GM19468 (cell line): ENCODE results near the gene MAPKBP1.
"Not testable (repeated sequence)": the region's sequence is repeated elsewhere in the genome, so short reads cannot be mapped to it uniquely, and the experiment has no call there.

Experiments
- ATAC-seq: cut with Tn5 transposase; IDR thresholded peaks from one replicate; pipeline ENCODE4 v1.9.1; 2021; ENCODE audit warnings: mild to moderate bottlenecking, moderate library complexity, moderate number of reproducible peaks; ENCODE audit not compliant: unreplicated experiment; ENCODE audit errors: extremely low read depth

Gene MAPKBP1

GRCh38 chr15:41823502-41823901 is 49.2 kb downstream of the MAPKBP1 start:
- ATAC-seq: no peak

DNA sequence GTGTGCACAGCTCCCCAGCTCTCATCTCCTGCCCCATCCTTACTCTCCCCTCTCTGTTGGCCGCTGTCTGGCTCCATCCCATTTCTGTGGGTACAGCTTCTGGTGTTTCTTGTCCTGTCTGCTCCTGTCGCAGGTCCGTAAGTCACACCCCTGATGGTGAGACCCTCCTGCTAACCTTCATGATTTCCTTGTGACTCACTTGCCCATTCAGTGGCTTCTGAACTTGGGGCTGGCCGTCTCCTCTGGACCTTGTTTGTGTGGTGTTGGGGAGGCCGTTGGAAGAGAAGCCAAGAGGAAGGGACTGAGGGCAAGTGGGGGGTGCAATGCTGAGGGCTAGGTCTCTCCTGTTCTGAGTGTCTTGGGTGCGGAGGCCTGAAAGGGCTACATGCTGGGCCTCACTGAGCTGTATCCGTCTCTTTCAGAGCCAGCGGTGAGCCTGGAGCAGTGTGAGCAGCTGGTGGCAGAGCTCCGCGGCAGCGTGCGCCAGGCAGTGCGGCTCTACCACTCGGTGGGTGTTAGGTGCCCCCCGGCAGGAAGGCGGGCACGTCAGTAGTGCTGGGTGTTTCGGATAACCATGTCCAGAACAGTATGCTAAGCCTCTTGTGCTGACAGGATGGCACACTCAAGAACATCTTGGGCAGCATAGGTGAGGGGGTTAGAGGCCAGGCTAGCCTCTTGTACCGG is 49.9 kb downstream of the MAPKBP1 start:
- no peak for ATAC-seq

- ATAC-seq: no peak
Observed at GRCh38 chr15:41825145-41825544, 50.9 kb downstream of the MAPKBP1 start.

DNA sequence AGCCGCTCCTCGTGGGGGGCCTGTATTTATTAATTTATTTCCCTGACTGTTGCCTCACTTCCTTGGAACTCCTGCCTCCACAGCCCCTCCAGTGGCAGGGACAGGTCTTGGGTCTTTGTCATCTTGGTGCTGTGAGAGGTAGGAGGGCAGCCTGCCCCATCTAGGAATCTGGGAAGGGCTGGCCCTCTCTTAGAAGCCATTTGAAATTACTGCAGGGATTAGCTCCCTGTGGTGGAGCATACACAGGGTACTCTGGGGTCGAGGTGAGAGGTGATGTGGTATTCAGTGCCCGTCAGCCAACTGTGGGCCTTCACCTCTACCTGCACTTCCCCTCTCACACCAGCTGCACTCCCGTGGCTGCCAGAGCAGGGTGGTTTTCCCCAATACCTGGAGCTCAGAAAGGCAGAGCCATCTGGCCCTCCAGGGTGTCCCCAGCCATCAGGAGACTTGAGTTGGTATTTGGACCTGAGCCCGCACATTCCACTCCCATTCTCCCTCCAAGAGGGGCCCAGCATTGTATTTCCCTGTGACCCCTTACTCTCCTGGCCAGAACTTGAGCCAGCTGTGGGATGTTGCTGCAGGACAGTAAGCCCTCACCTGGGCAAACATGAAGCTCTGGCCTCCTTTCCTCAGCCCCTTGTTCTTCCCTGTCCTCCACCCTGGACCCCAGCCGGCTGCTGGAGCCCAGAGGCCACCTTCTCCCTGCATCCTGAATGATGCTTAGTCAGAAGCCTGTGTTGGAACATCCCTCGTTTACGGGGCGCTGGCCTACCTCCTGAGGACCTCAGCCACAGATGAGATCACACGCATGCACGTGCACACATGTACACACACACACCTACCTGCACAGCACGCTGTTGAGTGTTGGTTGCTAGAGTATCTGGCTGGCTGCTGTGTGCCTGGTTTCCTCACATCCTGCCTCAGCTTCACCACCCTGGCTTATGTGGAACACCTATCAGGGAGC is 51.6 kb downstream of the MAPKBP1 start:
- no peak for ATAC-seq

GRCh38 chr15:41827290-41827879 is 53.1 kb downstream of the MAPKBP1 start:
- ATAC-seq: no peak

DNA sequence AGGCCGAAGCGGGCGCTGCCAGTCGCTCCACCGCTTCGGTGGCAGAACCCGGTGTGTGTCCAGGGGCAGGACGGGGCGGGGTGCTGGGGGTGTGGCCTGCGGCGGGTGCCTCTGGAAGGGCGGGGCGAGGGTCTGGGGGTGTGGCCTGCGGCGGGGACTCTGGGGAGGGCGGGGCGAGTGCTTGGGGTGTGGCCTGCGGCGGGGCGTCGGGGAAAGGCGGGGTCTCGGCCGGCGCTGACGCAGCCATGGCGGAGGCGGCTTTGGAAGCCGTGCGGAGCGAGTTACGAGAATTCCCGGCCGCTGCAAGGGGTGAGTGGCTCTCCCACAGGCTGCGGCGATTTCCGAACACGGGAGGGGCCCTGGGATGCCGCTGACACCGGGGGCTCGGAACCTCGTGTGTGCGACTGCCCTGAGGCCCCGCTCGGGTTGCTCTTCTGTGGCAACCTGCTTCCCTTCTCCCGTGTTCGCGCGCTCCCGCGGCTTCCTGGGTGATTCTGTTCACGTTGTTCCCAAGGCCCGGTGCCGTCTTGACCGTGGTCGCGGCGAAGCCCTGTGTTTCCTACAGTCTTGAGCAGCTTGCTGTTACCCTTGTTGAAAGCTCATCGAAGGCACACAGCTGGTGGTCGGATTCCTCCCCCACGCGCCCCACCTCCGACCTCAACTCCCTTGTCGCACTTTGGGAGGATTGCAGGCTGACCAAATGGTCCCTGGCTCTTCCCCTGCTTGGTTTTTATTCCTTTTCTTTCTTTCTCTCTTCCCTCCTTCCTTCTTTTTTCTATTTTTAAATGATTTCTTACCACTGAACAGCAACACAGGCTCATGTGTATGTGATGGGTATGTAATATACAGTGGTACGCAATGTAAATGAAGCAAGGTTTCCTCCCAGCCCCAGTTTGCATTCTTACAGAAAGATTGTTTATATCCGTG is 53.9 kb downstream of the MAPKBP1 start, which contains the start of gene JMJD7:
Gene JMJD7, plus strand, starts transcription at position 213 of the 927 bp plus-strand sequence. Its CDS starts 33 bp downstream, at position 246.
- ATAC-seq: peak; percentile 18

DNA sequence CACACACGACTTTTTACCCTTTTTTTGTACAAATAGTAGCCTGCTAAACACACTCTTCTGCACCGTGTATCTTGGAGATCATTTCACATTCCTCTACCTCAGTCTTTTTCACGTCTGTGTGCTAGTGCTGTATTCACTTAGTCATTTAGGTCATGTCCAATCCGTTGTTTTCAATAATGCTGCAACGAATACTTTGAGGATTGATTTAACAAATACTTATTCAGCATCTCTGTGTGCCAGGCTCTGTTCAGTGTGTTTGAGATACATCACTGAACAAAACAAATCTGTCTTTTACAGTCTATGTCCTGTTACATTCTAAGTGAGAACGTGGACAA is 54.5 kb downstream of the MAPKBP1 start:
- ATAC-seq: no peak

DNA sequence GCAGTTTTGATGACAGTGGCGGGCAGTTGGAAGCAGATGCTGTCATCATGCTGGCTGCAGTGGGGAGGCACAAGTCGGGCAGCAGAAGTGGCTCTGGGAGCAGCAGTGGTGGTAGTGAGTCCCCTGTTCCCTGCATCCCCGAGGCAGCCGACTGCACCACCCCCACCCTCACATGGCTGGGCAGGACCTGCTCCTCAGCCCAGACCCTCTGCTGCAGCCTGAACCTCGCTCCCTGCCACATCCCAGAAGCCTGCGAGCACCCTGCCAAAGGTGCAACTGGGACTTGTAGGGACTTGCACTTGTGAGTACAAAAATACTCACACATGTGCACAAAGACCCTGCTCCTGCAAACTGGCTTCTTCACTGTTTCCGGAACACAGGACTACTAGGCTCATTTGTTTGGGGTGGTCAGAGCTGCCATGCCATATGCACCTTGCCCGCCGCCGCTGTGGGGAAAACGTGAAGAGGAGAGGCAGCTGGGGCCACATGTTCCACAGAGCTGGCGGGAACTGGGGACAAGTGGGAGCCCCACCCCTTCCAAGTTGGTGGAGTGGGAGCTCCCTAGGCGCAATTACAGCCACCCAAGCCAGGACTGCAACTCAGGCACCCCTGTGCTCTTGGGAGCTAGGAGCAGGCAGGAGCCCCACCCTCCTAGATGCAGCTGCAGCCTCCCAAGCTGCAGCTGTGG is 55.8 kb downstream of the MAPKBP1 start:
- no peak for ATAC-seq

- not testable (repeated sequence) for ATAC-seq
Observed at GRCh38 chr15:41831291-41831690, 57.0 kb downstream of the MAPKBP1 start.

GRCh38 chr15:41832208-41832607 is 57.9 kb downstream of the MAPKBP1 start:
- no peak for ATAC-seq

DNA sequence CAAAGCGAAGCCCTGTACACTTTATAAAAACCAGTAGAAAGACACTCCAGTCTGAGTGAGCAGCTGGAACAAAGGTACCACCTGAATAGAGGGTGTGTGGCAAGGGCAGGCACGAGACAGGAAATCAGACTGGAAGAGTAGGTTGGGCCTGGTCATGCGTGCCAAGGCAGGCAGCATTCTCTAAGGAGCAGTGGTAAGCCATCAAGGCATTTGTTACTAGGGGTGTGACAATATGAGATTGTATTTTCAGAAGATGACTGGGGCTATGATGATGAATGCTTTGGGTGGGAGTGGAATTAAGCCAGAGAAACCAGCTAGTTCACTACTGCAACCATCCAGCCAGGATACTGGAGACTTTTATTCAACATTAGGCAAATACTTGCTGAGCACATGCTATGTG is 58.6 kb downstream of the MAPKBP1 start:
- no peak for ATAC-seq

DNA sequence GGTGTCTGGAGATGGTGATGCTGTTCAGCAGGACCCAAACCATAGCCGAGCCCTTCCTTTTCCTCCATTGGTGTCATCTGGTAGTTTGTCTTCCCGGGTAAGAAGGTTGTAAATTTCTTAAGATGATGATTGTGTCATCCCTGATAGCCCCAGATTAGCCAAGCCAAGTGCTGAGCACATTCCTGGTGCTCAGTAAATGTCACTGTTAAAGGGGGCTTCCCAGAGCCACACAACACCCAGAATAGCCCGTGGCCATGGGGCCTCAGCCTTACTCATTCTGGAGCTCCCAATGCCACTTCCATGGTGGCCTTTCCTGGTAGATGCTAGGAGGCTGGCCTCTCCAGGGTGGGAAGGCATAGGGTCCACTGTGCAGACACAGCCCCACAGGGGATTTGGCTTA is 59.8 kb downstream of the MAPKBP1 start:
- no peak for ATAC-seq

GRCh38 chr15:41836073-41836472 is 61.8 kb downstream of the MAPKBP1 start:
- no peak for ATAC-seq

GRCh38 chr15:41836713-41837454 is 62.6 kb downstream of the MAPKBP1 start:
- no peak for ATAC-seq

DNA sequence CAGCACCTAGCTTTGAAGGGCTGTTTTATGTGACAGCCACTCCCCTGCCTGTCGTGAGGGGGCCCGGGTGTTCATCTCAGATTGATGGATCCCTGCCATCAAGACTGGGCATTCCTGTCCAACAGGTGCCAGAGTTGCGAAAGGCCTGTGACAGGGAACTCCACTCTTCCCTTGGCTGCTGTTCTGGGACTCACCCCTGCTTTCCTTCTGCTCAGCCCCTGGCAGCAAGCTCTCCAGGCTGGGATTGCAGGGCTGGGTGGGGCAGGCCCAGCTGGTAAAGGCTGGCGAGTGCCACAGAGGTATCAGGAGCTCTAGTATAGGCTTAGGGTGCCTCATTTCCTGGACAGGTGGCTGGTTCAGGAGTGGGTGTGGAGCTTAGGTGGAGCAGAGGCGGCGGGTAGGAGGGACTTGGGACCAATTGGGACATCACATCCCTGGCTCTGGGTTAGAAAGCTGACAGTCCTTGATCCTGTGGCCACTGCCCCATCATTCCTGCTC is 64.2 kb downstream of the MAPKBP1 start, which contains the start of gene PLA2G4B:
Gene PLA2G4B, plus strand, starts transcription at position 448 of the 498 bp plus-strand sequence. CDS start 67 bp downstream, outside the sequence.
- ATAC-seq: no peak

- no peak for ATAC-seq
Observed at GRCh38 chr15:41839781-41840491, 65.7 kb downstream of the MAPKBP1 start.

DNA sequence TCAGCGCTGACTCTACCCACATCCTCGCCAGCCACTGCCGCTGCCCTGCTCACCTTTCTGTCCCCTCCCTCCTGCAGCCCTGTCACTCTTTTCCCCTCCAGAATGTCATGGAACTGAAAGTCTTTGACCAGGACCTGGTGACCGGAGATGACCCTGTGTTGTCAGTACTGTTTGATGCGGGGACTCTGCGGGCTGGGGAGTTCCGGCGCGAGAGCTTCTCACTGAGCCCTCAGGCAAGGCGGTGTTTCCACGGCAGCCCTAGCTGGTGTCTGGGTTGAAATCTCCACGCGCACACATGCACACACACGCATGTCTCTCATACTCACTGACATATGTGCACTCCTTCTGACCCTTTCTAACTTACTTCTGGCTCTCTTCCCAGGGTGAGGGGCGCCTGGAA is 66.4 kb downstream of the MAPKBP1 start:
- ATAC-seq: no peak

GRCh38 chr15:41841131-41841530 is 66.8 kb downstream of the MAPKBP1 start:
- ATAC-seq: no peak
